Fibroblast of skin of abdomen (primary cell): Measurements from ENCODE around the gene AASS.

Experiments
- DNase-seq: peaks from one replicate; pipeline ENCODE4 v3.0.0-alpha.2; 2013

Gene AASS

GRCh38 chr7:122038904-122039303, 105.1 kb downstream of the AASS start:
- peak; percentile 29 for DNase-seq

- peak; percentile 1 for DNase-seq
These were observed 105.9 kb downstream of the AASS start for GRCh38 chr7:122038134-122038533.

GRCh38 chr7:122035876-122036275, 108.2 kb downstream of the AASS start:
- no peak for DNase-seq

GRCh38 chr7:122033641-122034040, 110.4 kb downstream of the AASS start:
- DNase-seq = no peak

- DNase-seq = no peak
These were observed 117.0 kb downstream of the AASS start for GRCh38 chr7:122027058-122027457.
